ENCODE results near the gene PRMT3. TPM values are rescaled to one million over a fixed set of nuclear protein-coding genes. Genes with fewer than 3 reads are reported as not detected.

The PRMT3 gene
- polyA plus RNA-seq, 3 donors = 4.5 to 8.4 (median 6.1) TPM

GRCh38 chr11:20458905-20459632 is 71.6 kb downstream of the PRMT3 start:
- DNase-seq = no peak
- Histone ChIP-seq H3K27me3 (ENCODE audit: control insufficient read depth in 2 of 2, insufficient read depth in 2 of 2, low read length in 2 of 2) (no peaks in the 10 kb centered on the region), H3K79me2 (ENCODE audit: insufficient read depth, low read length) (no peaks in the 10 kb centered on the region), H3K36me3 (replicated peaks in 1 of 2; ENCODE audit: control insufficient read depth in 1 of 2, insufficient read depth in 2 of 2, low read length in 2 of 2) (peaks cover 5 to 25% of the 10 kb centered on the region in 2 donors), H4K20me1 (ENCODE audit: insufficient read depth, low read length) (no peaks in the 10 kb centered on the region), H3K4me2 (replicated peaks; ENCODE audit: extremely low read depth, low read length, poor library complexity, severe bottlenecking) (no peak overlapping the region), H3K4me3 (replicated peaks in 1 of 3; ENCODE audit: low read depth in 2 of 3, low read length in 3 of 3) (no peak overlapping the region), H3K9ac (ENCODE audit: insufficient read depth, low read length, poor library complexity, severe bottlenecking) (no peak overlapping the region), H3K4me1 (ENCODE audit: control insufficient read depth in 1 of 2, insufficient read depth in 2 of 2, low read length in 2 of 2) (no peaks in the 10 kb centered on the region), H3K9me3 (replicated peaks in 1 of 2; ENCODE audit: control insufficient read depth in 1 of 2, insufficient read depth in 1 of 2, low read length in 2 of 2) (no peaks in the 10 kb centered on the region), H2AFZ (ENCODE audit: insufficient read depth, low read depth, low read length, poor library complexity, severe bottlenecking) (no peak overlapping the region), H3K27ac (ENCODE audit: low read depth in 1 of 2, low read length in 2 of 2) (no peak overlapping the region)
- TF ChIP-seq CTCF (IDR thresholded peaks at IDR 0.05) = no peak
- no peaks in the 10 kb centered on the region for H3K4me1 Mint-ChIP-seq
- H3K27me3 Mint-ChIP-seq (ENCODE audit: low read depth in 3 of 3) = no peaks in the 10 kb centered on the region
- intact Hi-C loops (cut with micrococcal nuclease) = no loop called here
- no peak overlapping the region for H3K27ac Mint-ChIP-seq
- WGBS (ENCODE audit: insufficient coverage) = no CpG with 5 or more reads among the region's 1 CpG
- H3K36me3 Mint-ChIP-seq = peaks cover 26 to 28% of the 10 kb centered on the region in 2 donors
- H3K4me3 Mint-ChIP-seq = no peak overlapping the region
- peaks cover 0 to 2% (median 0%) of the 10 kb centered on the region in 7 donors for H3K9me3 Mint-ChIP-seq

GRCh38 chr11:20459865-20460264 is 72.3 kb downstream of the PRMT3 start:
- Histone ChIP-seq H3K4me2 (replicated peaks; ENCODE audit: extremely low read depth, low read length, poor library complexity, severe bottlenecking) (no peak overlapping the region), H3K79me2 (ENCODE audit: insufficient read depth, low read length) (no peaks in the 10 kb centered on the region), H3K27ac (ENCODE audit: low read depth in 1 of 2, low read length in 2 of 2) (no peak overlapping the region), H3K4me3 (replicated peaks in 1 of 3; ENCODE audit: low read depth in 2 of 3, low read length in 3 of 3) (no peak overlapping the region), H2AFZ (ENCODE audit: insufficient read depth, low read depth, low read length, poor library complexity, severe bottlenecking) (no peak overlapping the region), H4K20me1 (ENCODE audit: insufficient read depth, low read length) (no peaks in the 10 kb centered on the region), H3K9me3 (replicated peaks in 1 of 2; ENCODE audit: control insufficient read depth in 1 of 2, insufficient read depth in 1 of 2, low read length in 2 of 2) (no peaks in the 10 kb centered on the region), H3K4me1 (ENCODE audit: control insufficient read depth in 1 of 2, insufficient read depth in 2 of 2, low read length in 2 of 2) (no peaks in the 10 kb centered on the region), H3K27me3 (ENCODE audit: control insufficient read depth in 2 of 2, insufficient read depth in 2 of 2, low read length in 2 of 2) (no peaks in the 10 kb centered on the region), H3K9ac (ENCODE audit: insufficient read depth, low read length, poor library complexity, severe bottlenecking) (no peak overlapping the region), H3K36me3 (replicated peaks in 1 of 2; ENCODE audit: control insufficient read depth in 1 of 2, insufficient read depth in 2 of 2, low read length in 2 of 2) (peaks cover 5 to 25% of the 10 kb centered on the region in 2 donors)
- no peak overlapping the region for H3K27ac Mint-ChIP-seq
- WGBS (ENCODE audit: insufficient coverage) = 59% methylated on average over 4 of the region's 5 CpGs
- no peaks in the 10 kb centered on the region for H3K27me3 Mint-ChIP-seq (ENCODE audit: low read depth in 3 of 3)
- no peaks in the 10 kb centered on the region for H3K4me1 Mint-ChIP-seq
- intact Hi-C loops (cut with micrococcal nuclease) = no loop called here
- no peak for DNase-seq
- no peak overlapping the region for H3K4me3 Mint-ChIP-seq
- H3K36me3 Mint-ChIP-seq = peaks cover 27% of the 10 kb centered on the region in 2 donors
- peaks cover 0 to 2% (median 0%) of the 10 kb centered on the region in 7 donors for H3K9me3 Mint-ChIP-seq
- no peak for TF ChIP-seq CTCF (IDR thresholded peaks at IDR 0.05)
